HuH-7.5 (cell line): Measurements from ENCODE around the gene PIP4K2B.

Experiments used
- DNase-seq: peaks from one replicate; pipeline ENCODE4 v3.0.0; 2011; ENCODE audit warnings: low spot score

The PIP4K2B gene

DNA sequence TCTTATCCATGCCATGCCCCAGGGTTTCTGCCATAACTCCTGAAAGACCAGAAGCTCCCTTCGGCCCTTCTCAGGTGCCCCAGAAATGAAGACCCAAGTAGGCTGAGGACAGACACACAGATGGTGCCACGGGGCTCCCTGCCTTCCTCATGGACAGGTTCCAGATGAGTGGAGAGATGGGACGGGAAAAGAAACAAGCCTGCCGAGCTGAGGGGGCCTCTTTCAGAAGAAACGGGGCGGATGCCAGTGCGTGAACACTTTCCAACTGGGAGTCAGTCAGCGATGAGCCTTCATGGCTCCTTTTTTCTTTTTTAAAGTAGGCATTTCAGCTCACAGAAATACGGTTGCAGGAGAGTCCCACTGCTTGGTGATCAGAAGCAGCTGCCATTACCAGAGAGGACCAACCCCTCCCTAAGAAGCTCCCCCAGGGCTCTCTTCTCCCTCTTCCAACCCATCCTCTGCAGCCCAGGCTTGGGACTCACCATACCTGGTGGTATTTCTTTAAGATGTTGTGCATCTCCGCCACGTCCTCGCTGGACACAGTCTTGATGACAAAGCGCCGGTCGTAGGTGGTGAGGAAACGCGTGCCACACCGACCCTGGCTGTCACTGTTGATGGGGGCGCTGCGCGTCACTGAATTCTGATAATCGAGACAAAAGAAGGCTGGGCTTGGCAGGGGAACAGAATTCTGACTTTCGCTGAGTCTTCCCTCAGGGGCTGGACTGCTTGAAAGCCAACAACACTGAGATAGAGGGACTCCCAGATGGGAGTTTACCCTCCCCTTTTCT, 19.2 kb downstream of the PIP4K2B start:
- DNase-seq = no peak

- no peak for DNase-seq
Measured at GRCh38 chr17:38777641-38778250, 21.6 kb downstream of the PIP4K2B start.

GRCh38 chr17:38773258-38773657, 26.1 kb downstream of the PIP4K2B start:
- no peak for DNase-seq

GRCh38 chr17:38768417-38768816, 30.9 kb downstream of the PIP4K2B start:
- DNase-seq = no peak

- no peak for DNase-seq
Measured at GRCh38 chr17:38766341-38766740, 33.0 kb downstream of the PIP4K2B start.

DNA sequence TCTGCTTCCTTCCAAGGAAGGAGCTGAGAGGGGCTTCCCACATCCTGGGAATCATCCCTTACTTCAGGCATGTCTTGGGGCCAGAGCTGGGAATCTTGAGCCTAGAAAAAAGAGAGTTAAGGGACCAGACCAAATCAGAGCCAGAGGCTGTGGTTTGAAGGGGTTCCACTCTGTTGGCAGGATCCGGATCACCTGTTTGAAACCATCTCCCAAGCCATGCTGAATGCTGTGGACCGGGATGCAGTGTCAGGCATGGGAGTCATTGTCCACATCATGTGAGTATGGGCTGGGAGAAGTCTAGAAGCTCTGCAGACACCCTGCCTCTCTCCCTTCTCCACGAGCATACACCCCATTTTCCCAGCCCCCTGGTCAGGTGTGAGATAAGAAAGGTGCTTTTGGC, 37.1 kb downstream of the PIP4K2B start:
- no peak for DNase-seq

DNA sequence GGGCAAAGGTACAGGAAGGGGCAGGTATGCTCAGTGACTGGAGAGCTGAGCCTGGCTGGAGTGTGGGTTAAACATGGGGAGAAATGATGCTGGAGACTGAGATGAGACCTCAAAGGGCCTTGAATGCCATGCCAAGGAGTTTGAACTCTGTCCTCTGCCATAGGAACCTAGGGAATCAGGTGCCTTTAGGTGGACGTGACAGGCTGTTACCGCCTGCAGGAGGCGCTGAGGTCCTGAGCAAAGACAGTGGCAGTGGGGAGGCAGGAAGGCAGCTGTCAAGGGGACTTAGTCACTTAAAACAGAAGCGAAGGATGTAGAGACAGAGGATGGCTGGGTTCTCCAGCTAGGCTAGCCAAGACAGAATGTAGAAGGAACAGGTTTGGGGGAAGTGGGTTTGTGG, 37.7 kb downstream of the PIP4K2B start:
- DNase-seq = no peak

DNA sequence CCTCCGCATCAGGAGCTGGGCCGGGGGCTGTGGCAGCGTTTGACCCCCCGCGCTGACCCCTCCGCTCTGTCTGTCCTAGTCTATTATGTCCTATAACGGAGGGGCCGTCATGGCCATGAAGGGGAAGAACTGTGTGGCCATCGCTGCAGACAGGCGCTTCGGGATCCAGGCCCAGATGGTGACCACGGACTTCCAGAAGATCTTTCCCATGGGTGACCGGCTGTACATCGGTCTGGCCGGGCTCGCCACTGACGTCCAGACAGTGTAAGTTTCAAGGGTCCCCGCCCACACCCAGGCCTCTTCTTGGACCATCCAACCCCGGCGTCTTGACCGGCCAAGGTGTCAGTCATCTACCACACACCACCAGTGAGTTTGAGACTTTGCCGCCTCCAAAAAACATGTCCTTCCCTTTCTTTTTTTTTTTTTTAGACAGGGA, 46.3 kb downstream of the PIP4K2B start:
- no peak for DNase-seq

GRCh38 chr17:38752308-38753070, 46.9 kb downstream of the PIP4K2B start, which contains the start of gene PSMB3:
TSS of gene PSMB3 (plus strand) at chr17:38752741. CDS start at chr17:38752827, 86 bp downstream.
- DNase-seq = peak; percentile 82

GRCh38 chr17:38751808-38752307, 47.5 kb downstream of the PIP4K2B start:
- no peak for DNase-seq

- no peak for DNase-seq
Measured at GRCh38 chr17:38751144-38751807, 48.1 kb downstream of the PIP4K2B start.

DNA sequence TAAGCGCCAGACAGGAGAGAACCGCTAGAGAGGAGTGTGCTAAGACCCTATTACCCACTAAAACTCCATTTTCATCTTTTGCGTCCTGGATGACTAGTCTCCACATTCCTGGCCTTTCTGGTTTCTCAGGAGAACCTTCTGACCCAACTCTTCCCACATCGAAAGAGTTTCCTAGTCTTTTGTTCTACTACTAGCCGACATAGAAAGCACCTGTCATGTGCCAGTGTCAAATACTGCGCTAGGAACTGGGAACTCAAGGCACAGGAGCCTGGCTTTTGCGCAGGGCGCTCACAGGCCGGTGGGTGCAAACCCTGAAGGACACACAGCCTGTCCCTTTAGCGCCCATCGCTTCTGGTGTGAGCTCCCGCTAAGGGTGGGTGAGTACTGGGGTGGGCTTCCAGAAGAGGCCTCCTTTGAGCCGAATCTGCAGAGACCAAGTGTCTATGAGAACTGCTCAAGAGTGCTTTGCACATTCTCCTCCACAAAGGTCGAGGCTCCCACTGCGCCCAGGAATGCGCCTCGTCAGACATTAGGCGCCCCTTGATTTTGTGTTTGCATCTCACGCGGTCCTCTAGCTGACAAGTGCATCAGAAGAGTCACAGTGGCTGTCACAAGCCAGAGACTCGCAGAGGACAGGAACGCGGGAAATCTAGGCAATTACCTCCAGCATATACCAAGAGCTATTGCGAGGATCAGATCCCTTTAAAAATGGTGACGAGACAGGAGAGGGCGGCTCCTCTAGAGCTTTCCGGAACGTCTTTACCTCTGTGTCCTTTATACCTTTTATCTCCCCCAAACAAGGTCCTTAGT, 48.8 kb downstream of the PIP4K2B start:
- no peak for DNase-seq

DNA sequence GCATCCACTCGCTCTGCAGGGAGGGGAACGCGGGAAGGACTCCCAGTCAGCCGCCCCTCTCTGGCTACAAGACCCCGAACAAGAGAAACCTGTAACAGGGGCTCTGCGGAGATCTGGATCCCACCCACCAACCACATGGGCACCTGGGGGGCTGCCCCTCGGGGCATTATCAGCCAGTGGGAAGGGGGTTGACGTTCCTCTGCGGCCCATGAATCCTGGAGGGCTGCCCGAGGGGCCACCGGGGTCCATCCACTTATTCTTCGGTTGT, 49.4 kb downstream of the PIP4K2B start:
- DNase-seq = no peak

GRCh38 chr17:38749223-38750043, 49.9 kb downstream of the PIP4K2B start:
- DNase-seq = peak; percentile 50

DNA sequence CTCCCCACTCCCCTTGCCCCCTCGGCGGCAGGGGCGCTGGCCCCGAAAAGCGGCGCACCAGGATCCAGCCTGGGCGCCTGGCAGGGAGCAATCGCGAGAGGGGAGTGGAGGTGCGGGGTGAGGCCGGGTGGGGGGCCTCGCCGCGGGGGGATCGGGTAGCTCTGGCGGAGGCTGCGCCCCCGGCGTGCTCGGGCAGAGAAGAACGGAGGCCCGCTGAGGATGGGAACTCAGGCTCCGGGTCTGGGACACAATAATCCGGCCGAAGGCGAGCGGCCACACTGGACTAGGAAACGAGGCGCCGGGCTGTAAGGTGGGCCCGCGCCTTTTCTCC, 50.5 kb downstream of the PIP4K2B start:
- DNase-seq = no peak

- peak; percentile 62 for DNase-seq
Measured at GRCh38 chr17:38748149-38748891, 51.0 kb downstream of the PIP4K2B start, which contains the start of gene PCGF2. TSS of gene PCGF2 (minus strand) at chr17:38748336. CDS start at chr17:38740402, 7,934 bp downstream.

DNA sequence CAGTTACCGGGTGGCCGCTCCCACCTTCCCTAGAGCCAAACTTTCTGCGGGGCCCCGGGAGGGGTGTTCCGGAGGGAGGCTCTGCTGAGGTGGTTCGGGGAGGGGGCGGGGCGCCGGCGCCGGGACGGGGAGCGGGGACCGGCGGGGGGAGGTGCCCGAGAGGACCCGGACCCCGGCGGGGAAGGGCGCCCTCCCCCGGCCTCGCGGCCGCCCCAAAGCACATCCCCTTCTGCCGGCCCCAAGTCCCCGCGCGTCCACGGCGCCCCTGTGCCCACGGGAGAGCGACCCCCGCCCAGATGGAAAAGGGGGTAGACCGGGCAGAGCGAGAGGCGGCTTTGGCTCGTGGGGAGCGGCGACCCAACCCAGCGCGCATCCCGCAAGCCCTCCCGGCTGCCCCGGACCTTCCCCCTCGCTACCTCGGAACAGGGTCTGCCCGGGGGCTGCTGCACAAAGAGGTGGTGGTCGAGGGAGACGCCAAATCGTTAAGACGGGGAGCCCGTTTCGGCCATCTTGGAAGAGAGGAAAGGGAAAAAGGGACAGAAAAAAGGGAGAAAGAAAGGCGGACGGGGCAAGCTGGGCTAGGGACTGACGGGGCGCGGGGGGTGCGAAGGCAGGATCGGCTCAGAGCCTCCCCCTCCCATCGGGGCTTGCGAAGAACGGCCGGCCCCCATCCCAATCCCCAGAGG, 51.8 kb downstream of the PIP4K2B start:
- DNase-seq = no peak

GRCh38 chr17:38746849-38747462, 52.4 kb downstream of the PIP4K2B start:
- DNase-seq = no peak
